Mucosa of stomach (tissue), 1 donor: ENCODE measurements around the gene TSTD2.
A peak's percentile ranks its signal among the peaks of the same experiment; 100 is the strongest.

ENCODE experiments used
- H3K27me3 ChIP-seq: one replicate; pipeline ENCODE4 v1.7.0; 2013; ENCODE audit warnings: mild to moderate bottlenecking, low read length; ENCODE audit not compliant: control insufficient read depth, insufficient read depth
- H3K36me3 ChIP-seq: one replicate; pipeline ENCODE4 v1.7.0; 2013; ENCODE audit warnings: low read length; ENCODE audit not compliant: control insufficient read depth, insufficient read depth
- H3K4me1 ChIP-seq: one replicate; pipeline ENCODE4 v1.7.0; 2013; ENCODE audit warnings: mild to moderate bottlenecking, low read length; ENCODE audit not compliant: control insufficient read depth, insufficient read depth
- H3K4me3 ChIP-seq: one replicate; pipeline ENCODE4 v1.7.0; 2013; ENCODE audit warnings: low read length
- H3K9ac ChIP-seq: one replicate; pipeline ENCODE4 v1.7.0; 2013; ENCODE audit warnings: mild to moderate bottlenecking, low read length, moderate library complexity
- H3K9me3 ChIP-seq: one replicate; pipeline ENCODE4 v1.7.0; 2013; ENCODE audit warnings: mild to moderate bottlenecking, low read length, moderate library complexity; ENCODE audit not compliant: control insufficient read depth
- donor health status: Pancreatic carcinoma.

The TSTD2 gene

DNA sequence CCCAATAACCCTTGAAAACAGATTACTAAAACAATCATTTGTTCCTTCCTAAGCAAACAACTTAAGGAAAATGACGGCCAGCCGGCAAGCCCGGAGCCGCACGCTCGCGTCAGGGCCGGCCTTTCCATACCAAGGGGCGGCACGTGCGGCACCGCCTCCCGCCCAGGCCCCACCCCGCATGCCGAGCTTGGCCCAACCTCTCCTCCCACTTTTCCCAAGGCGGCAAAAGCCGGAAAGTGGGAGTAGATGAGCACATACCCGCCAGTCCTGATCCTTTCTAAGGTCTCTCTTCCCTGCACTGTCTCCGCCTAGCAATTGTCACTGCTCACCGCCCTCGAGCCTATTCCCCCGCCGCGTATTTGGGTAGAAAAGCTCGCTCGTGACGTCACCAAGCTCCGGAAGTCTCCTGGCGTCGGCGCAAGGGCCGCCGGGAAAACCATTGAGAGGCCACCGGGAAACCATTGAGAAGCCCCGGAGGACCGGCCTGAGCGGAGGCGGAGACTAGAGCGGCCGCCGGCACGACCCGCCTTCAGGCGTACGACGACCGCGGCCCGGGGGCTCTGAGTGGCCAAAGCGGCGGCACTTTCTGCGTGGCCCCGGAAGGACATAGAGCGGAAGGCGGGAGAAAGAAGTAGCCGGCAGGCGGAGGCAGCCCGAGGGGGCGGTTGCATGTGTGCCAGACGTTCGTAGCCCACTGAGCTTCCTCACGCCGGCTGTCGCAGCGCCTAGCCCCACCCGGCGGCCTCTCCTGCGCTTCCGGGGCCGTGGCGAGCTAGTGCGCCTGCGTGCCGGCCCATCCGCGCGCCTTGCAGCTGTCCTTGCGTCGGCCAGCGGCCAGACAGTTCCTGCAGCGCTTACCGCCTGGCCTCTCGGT, at the start of gene TSTD2, which contains the start of gene NCBP1:
TSTD2 (minus strand) TSS at position 384 of the 874 bp plus-strand sequence. CDS start 5,806 bp downstream, outside the sequence.
NCBP1 (plus strand) TSS at position 837 of the 874 bp plus-strand sequence. CDS start 61 bp downstream, outside the sequence.
- H3K4me3 ChIP-seq = peak within 1 kb of the TSS; percentile 68
- H3K27me3 ChIP-seq = no peaks in the 10 kb centered on the region
- peaks cover 6% of the 10 kb centered on the region for H3K4me1 ChIP-seq
- H3K36me3 ChIP-seq = no peaks in the 10 kb centered on the region
- H3K9ac ChIP-seq = peak within 1 kb of the TSS; percentile 98
- H3K9me3 ChIP-seq = no peaks in the 10 kb centered on the region

DNA sequence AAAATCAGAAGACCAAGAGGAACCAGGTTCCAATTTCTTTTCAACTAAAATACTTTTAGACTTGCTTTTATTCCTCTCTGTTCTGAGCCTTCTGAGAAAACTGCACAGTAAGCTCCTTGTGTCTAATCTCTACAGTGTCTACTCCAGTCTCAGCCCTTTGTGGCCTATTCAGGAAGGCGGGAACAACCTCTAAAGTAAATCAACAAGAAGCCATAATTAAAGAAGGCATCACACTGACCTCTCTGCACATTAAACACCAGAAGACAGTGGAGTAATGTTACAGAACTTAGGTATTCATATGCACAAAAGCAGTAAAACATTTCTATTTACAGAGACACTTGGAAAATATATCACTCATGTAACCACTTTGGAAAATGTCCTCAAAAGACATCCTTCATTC, 49.1 kb upstream of the TSTD2 start:
- no peak overlapping the region for H3K9ac ChIP-seq
- H3K36me3 ChIP-seq = peaks cover 5% of the 10 kb centered on the region
- no peak overlapping the region for H3K4me3 ChIP-seq
- H3K9me3 ChIP-seq = no peaks in the 10 kb centered on the region
- H3K4me1 ChIP-seq = no peaks in the 10 kb centered on the region
- H3K27me3 ChIP-seq = no peaks in the 10 kb centered on the region

DNA sequence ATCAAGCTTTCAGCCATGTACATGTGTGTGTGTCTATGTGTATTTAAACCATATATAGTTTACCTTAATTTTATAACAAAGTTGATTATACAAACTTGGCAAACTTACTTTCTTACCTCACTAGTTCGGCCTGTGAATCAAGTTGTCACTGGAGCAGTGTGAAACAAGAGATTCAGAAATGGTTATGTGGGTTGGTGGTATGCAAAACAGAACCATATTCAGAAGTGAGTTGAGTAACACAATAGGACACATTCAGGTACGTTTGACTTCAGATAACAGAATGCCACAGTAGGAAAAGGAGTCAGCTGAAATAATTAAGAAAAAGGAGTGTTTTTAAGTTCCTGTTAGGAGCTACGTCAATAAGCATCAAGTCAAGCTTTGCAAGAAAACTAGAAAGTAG, 42.5 kb upstream of the TSTD2 start:
- no peak overlapping the region for H3K9ac ChIP-seq
- H3K4me3 ChIP-seq = no peak overlapping the region
- no peaks in the 10 kb centered on the region for H3K9me3 ChIP-seq
- H3K27me3 ChIP-seq = no peaks in the 10 kb centered on the region
- H3K36me3 ChIP-seq = no peaks in the 10 kb centered on the region
- H3K4me1 ChIP-seq = no peaks in the 10 kb centered on the region

DNA sequence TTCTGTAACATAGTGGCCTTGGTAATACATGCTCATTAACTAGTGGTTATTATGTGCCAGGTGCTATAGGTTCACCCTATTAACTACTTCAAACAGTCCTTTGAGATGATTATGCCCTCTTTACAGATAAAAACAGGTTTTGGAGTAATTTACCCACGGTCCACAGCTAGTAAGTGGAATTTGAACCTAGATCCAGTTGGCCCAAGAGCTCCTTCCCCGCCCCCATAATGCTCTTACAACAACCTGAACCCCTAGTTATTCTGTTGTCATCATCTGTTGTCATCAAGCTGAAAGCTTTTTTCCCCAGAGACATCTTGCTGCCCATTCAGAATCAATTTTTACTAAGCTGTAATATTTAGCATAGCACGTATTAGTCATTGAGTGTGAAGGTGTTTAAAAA, 40.8 kb upstream of the TSTD2 start:
- H3K36me3 ChIP-seq = no peaks in the 10 kb centered on the region
- no peak overlapping the region for H3K9ac ChIP-seq
- no peaks in the 10 kb centered on the region for H3K4me1 ChIP-seq
- no peak overlapping the region for H3K4me3 ChIP-seq
- H3K9me3 ChIP-seq = no peaks in the 10 kb centered on the region
- H3K27me3 ChIP-seq = no peaks in the 10 kb centered on the region

DNA sequence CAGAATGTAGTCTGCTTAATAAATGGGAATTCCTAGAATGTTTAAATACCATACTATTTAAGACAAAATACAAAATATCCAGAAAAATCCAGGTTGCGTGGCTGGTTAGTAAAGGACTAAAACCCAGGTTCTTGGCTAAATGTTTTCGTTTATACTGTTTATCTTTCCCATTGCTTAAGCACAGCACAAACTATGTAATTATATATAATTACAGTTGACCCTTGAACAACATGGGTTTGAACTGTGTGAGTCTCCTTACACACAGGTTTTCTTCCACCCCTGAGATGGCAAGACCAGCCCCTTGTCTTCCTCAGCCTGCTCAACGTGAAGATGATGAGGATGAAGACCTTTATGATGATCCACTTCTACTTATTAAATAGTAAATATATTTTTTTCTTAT, 39.2 kb upstream of the TSTD2 start:
- H3K4me3 ChIP-seq = no peak overlapping the region
- H3K27me3 ChIP-seq = no peaks in the 10 kb centered on the region
- no peaks in the 10 kb centered on the region for H3K9me3 ChIP-seq
- no peaks in the 10 kb centered on the region for H3K36me3 ChIP-seq
- no peaks in the 10 kb centered on the region for H3K4me1 ChIP-seq
- H3K9ac ChIP-seq = no peak overlapping the region

DNA sequence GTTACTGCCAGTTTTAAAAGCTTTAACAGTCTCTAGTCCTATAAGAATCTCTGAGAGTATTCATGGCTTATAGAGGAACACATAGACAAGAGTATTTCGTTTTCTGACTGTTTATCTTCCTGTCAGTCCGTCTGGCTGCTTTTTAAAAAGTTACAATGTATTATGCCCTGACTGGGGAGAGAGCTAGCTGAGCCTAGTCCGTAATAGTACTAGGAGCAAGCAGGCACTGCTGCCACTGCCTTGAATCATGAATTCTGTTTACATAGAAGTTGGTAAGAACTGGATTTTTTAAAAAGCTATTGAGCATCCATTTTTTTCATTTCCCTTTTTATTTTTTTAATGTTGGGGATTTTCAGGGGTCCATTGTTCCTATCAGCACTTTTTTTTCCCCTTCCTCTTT, 37.4 kb upstream of the TSTD2 start:
- no peaks in the 10 kb centered on the region for H3K27me3 ChIP-seq

DNA sequence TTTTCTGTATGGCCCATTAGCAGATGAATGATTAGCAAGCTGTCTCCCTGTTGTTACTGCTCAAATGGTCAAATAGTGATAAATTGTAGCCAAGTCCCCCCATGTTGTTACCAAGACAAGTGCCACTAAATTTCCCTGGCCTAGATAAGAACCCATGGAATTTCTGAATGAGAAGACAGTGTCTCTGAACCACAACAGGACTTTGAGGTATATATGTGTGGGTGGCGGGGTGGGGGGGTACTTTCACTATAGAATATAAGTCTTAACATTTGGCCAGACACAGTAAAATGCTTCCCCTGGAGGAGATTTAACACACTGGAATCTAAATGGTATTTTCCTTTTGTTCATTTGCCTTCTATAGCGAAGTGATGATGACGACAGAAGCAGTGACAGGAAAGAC, 35.3 kb upstream of the TSTD2 start:
- H3K9me3 ChIP-seq = no peaks in the 10 kb centered on the region
- no peak overlapping the region for H3K9ac ChIP-seq
- no peak overlapping the region for H3K4me3 ChIP-seq
- peaks cover 10% of the 10 kb centered on the region for H3K36me3 ChIP-seq
- no peaks in the 10 kb centered on the region for H3K27me3 ChIP-seq
- no peaks in the 10 kb centered on the region for H3K4me1 ChIP-seq

More for the DNA sequence above, 37.4 kb upstream of the TSTD2 start:
- H3K9me3 ChIP-seq = no peaks in the 10 kb centered on the region
- H3K4me3 ChIP-seq = no peak overlapping the region
- no peaks in the 10 kb centered on the region for H3K36me3 ChIP-seq
- no peaks in the 10 kb centered on the region for H3K4me1 ChIP-seq
- no peak overlapping the region for H3K9ac ChIP-seq

DNA sequence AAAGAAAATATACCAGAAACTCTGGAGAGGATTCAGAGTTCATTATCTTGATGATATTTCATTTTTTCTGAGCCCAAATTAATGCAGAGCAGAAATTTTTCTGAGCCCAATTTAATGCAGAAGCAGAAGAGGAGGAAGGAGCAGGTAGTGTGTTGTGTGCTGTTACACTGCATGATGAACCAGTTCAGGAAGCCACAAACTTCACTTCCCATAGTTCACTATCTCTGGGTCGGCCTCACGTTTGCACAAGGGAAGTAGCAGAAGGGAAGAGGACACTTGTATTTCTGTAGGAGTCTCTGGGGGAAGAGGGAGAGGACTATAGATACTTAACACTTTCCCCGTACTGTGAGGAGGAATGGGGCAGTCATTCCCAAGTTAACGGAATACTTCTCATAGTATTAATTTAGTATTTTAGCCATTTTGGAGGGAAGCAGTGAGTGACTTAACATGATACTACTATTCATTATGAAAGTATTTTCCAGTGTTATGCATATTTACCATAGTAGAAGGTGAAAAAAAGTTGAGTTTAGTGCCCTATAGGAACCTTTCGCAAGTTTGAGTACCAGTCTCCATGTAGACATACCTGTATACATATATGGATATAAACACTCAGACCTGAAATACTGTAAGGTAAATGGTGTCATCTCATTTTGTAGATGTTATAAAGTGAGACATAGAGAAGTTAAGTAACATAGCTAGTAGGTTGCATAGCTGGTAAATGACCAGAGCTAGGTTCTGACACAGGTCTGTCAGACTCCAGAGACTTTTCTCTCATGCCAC, 33.9 kb upstream of the TSTD2 start:
- no peaks in the 10 kb centered on the region for H3K27me3 ChIP-seq
- peaks cover 10% of the 10 kb centered on the region for H3K36me3 ChIP-seq
- H3K9me3 ChIP-seq = no peaks in the 10 kb centered on the region
- H3K4me3 ChIP-seq = no peak overlapping the region
- H3K9ac ChIP-seq = no peak overlapping the region
- H3K4me1 ChIP-seq = no peaks in the 10 kb centered on the region

DNA sequence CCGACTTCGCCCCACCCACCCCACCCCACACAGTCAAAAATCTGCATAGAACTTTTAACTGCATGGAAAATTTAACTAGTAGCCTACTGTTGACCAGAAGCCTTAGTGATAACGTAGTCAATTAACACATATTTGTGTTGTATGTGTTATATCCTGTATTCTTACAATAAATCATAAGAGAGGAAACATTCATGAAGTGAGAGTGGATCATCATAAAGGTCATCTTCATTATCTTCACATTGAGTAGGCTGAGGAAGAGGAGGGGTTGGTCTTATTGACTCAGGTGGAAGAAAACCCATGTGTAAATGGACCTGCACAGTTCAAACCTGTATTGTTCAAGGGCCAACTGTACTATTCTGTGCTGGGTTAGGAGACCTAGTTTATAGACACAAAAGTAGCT, 32.6 kb upstream of the TSTD2 start:
- Histone ChIP-seq H3K27me3 (no peaks in the 10 kb centered on the region), H3K36me3 (peaks cover 10% of the 10 kb centered on the region), H3K9ac (no peak overlapping the region), H3K4me3 (no peak overlapping the region), H3K4me1 (no peaks in the 10 kb centered on the region), H3K9me3 (no peaks in the 10 kb centered on the region)

DNA sequence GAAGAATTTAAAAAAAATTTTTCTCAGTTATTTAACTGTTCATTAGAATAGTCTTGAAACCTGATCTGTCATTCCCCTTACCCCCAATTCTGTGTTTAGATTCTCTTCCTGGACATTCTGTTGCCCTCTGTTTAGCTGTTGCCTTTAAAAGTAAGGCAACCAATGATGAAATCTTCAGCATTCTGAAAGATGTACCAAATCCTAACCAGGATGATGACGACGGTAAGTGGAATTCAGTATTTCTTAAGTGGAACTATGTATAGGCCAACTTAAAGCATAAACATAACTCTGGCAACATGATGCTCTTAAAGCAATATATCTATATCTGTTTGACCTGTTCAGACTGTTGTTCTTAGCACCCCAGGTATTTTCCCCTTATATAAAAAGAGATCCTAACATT, 27.7 kb upstream of the TSTD2 start:
- peaks cover 13% of the 10 kb centered on the region for H3K36me3 ChIP-seq
- no peaks in the 10 kb centered on the region for H3K27me3 ChIP-seq
- no peak overlapping the region for H3K4me3 ChIP-seq
- H3K9ac ChIP-seq = no peak overlapping the region
- peaks cover 4% of the 10 kb centered on the region for H3K4me1 ChIP-seq
- no peaks in the 10 kb centered on the region for H3K9me3 ChIP-seq

DNA sequence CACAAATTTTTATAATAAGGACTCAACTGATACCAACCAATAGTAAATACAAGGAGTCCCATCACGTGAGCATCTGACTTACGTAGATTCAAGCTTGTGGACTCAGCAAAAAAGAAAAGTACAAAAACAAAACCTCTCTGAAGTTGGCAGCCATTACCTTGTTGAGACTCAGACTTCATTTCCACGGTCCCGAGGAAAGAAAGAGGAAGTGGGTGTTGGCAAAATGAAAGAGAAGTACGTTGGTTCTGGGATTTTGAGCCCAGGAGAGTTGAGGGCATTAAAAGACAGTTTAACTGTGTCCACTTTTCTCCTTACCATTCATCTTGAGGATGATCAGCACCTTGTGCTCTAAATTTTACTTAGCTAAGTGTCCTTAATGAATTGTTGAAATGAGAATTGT, 27.2 kb upstream of the TSTD2 start:
- Histone ChIP-seq H3K36me3 (peaks cover 13% of the 10 kb centered on the region), H3K4me3 (no peak overlapping the region), H3K9me3 (no peaks in the 10 kb centered on the region), H3K27me3 (no peaks in the 10 kb centered on the region), H3K9ac (no peak overlapping the region), H3K4me1 (peaks cover 4% of the 10 kb centered on the region)

DNA sequence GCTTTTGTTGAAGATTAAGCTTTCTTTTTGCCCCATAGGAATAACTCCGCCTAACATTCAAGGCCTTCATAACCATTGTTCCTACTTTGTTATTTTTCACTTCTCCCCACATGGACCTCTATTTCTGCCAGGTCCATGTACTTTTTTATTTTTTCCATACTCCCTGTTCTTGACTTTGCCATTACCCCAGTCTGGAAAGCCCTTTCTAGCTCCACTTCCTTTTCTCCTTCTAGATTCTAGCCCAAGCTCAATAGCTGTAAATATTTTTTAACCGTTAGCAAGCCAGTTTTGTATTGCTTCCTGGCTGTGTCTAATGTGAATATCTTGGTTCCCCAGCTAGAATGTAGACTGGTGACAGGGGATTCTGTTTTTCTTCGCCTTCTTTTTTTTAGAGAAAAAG, 26.6 kb upstream of the TSTD2 start:
- Histone ChIP-seq H3K27me3 (no peaks in the 10 kb centered on the region), H3K9ac (no peak overlapping the region), H3K9me3 (no peaks in the 10 kb centered on the region), H3K4me3 (no peak overlapping the region), H3K36me3 (peaks cover 8% of the 10 kb centered on the region), H3K4me1 (peaks cover 4% of the 10 kb centered on the region)
